GM21619 (cell line): ENCODE data around the gene THEMIS.
"Not testable (repeated sequence)": the region's sequence is repeated elsewhere in the genome, so short reads cannot be mapped to it uniquely, and the experiment has no call there.

ENCODE experiments used
- ATAC-seq: cut with Tn5 transposase; IDR thresholded peaks from one replicate; pipeline ENCODE4 v1.9.1; 2021; ENCODE audit not compliant: unreplicated experiment

The THEMIS gene

DNA sequence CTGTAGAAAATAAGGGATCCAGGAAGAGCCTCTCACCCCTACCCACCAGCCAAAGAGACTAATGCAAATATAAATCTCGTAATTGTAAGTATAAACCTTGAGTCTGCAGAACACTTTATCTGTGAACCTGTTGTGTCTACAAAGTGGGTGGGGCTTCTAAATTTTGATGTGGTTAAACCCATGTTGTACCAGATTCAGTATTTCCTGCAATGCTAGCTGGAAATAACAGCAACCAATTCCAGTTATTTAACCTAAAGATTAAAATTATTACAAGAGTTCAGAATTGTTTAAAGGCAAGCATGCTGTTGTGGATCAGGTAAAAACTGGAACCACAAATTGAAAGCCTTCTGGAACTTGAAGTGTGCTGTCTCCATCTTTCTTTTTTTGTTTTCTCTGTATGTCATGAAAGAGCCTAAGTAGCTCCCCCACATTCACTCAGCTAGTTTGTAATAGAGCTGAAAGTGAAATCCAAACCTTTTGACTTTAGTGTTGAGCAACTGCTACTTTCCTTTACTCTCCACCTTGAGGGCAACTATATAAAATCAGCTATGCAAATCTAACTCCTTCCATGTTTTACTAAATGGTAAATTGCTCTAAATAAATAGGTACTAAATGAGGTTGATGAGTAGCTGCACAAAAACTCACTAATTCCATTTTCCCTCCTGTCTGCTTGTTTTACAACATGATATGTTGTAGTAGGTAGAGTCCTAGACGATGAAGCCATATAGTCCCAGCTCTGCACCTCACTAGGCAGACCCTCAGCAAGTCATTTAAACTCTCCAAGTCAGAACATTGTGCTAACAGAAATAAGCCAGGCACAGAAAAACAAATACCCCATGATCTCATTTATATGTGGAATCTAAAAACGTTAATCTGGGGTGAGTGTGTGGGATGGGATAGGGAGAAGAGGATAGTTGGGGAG lies 17.9 kb upstream of the THEMIS start:
- no peak for ATAC-seq

DNA sequence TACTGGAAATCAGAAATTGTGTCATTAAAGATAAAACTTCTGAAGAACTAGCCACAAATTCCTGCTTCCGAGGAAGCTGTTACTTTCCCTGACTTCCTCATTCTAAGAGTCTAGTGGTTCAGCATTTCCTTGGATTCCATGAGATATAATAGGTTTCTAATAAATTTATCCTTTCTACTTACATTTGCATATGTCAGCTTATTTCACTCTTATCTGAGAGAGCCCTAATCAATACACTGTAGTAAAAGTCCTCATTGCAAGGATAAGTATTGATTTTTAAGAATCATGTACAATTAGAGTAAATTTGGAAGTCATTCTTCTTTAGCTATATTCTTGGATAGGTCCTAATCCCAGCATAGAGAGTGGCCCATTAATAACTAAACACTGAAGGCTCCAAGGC lies 16.9 kb upstream of the THEMIS start:
- ATAC-seq, result no peak

DNA sequence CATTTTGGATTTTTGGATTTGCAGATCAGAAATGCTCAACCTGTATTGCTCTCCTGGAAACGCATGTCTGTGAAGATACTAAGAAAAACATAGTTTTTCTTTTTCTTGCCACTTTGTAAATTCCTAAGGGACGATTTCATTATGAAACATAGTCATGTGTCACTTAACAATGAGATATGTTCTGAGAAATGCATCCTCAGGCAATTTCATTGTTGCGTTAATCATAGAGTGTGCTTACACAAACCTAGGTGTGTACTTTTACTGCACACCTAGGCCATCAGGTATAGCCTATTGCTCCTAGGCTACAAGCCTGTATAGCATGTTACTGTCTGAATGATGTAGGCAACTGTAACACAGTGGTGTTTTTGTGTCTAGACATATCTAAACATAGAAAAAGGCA lies 13.4 kb upstream of the THEMIS start:
- ATAC-seq, result no peak

DNA sequence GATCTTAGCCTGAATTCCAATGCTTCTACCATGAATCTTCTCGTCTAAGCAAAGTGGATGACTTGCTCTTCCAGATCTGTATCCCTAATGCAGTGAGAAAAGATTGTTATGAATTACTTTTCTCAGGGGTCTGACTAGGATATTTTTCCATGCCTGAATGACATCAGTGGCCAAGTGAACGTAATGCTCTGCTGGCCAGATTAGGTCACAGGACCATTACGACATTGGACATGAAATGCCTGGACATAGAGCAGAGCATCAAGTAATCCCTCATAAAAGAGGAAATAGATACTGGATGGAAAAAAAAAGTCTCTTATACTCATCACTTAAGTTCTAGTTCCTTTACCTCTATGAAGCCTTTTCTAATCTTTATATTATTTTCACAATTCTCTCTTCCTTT lies 12.1 kb upstream of the THEMIS start:
- no peak for ATAC-seq

GRCh38 chr6:127907960-127908640 lies 7.2 kb upstream of the THEMIS start:
- ATAC-seq, result peak; percentile 90

DNA sequence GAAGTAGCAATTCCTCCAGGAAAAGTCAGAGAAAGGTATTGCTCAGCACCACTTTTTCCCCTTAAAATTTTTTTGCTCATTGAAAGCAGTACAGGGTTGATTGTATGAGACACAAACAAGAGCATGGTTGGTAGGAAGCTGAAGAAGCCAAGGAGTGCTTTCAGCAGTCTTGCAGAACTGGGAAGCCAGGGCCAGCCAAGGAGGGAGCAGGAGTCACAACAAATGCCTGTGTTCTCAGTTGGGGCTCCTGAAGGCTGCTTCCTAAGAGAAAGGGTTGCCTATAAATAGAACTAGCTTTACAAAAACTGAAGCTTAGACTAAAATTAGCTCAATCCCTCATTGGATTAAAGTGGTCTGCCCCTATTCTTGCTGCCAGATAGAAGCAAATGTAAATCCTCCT lies 3.3 kb upstream of the THEMIS start:
- ATAC-seq, result no peak

GRCh38 chr6:127902933-127903332 lies 2.1 kb upstream of the THEMIS start:
- ATAC-seq, result no peak

DNA sequence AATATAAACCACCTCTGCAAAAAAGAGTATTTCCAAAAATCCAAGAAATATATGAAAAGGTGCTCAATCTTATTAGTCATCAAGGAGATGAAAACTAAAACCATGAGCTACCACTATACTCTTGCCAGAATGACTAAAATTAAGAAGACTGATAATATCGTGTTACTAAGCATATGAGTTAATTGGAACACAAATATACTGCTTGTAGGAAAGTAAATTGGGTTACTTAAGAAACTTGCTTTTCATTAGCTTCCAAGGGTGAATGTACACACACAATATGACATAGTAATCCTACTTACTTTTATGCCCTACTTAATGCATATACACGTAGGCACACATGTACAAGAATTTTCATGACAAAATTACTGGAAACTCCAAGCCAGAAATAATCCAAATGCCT lies 3.4 kb downstream of the THEMIS start:
- ATAC-seq, result no peak

DNA sequence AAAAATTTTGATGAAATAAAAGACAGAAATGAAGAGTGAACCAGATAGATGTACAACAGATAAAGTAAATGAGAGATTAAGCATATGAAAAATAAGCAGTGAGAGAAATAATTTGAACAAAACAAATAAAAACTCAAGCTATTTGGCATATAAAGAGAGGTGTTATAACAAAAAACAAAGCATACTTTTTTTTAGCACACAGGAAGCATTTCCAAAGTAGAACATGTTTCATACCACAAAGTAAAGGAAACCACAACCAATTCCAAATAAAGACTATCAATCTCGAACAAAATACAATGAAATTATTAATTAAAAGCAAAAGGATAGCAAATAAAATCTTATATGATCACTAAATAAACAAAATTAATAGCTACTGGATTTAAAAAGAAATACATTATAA lies 6.8 kb downstream of the THEMIS start:
- ATAC-seq, result no peak

DNA sequence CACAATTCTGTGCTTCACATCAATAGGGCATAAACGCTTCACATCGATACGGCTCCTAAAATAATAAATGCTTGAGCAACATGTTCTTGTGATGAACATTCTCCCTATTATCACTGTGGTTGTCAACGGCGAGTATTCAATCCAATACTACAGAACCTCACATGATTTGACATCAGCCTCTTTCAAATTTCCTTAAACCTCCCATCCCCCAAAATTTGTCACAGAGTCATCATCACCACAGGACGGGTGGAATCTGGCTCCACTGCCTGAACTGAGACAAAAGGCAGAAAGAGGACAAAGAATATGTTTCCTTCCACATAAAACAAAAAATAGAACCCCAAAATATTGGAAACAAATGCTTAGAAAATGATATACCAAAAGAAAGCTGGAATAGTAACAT lies 7.3 kb downstream of the THEMIS start:
- ATAC-seq, result no peak

GRCh38 chr6:127891731-127892326 lies 9.0 kb downstream of the THEMIS start:
- ATAC-seq, result no peak

DNA sequence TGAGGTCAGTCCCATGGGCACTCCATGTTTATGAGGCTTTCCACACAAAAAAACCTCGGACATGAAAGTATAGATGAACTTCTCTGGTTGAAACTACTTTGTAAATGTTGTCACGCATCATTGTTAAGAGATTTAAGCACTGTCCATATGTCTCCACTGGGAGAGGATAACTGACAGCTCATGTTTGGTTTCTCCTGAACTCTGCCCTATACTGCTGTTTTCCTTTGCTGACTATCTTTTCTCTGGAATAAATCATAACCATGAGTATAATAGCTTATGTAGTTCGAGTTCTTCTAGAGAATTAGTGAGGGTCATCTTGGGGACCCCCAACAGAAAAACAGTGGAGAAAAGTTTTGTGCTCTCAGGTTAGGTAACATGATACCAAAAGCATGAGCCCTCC lies 14.3 kb downstream of the THEMIS start:
- no peak for ATAC-seq

- ATAC-seq, result no peak
Observed at GRCh38 chr6:127884134-127884533, 16.7 kb downstream of the THEMIS start.

- not testable (repeated sequence) for ATAC-seq
Observed at GRCh38 chr6:127881949-127882348, 18.9 kb downstream of the THEMIS start.

DNA sequence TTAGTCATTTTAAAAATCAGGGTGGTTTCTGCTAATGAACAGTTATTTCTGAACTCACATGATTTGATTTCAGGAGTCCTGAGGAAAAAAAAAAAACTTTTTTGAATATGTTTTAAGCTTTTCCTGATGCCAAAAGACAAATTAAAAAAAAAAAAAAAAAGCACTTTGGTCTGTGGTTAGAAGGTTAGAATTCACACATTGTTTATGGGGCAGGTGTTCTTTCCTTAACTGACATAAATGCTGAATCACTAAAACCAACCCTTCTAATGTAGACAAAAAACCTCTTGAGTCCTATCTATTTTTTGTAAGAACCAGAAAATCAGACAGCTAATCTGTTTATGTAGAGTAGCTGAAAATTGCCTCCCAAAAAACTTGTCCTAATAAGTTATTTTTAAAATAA lies 20.4 kb downstream of the THEMIS start:
- ATAC-seq, result no peak

DNA sequence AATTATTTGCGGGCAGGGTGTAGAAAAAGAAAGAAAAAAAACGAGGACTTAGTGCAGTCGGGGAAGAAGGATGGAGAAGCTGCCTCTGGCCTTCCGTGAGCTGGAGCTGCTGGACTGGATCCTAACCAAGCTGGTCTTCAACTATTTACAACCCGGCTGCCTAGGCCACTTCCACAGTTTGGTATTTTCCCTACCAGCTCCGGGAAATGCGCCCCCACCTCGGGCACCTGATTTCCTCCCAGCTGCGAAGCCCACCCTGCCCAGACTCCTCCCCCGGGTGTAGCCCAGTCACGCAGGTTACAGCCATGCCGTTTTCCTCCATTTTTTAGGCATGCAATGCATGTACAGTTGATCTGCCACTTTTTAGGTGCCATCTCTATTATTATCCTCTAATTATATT lies 21.2 kb downstream of the THEMIS start:
- ATAC-seq, result no peak

DNA sequence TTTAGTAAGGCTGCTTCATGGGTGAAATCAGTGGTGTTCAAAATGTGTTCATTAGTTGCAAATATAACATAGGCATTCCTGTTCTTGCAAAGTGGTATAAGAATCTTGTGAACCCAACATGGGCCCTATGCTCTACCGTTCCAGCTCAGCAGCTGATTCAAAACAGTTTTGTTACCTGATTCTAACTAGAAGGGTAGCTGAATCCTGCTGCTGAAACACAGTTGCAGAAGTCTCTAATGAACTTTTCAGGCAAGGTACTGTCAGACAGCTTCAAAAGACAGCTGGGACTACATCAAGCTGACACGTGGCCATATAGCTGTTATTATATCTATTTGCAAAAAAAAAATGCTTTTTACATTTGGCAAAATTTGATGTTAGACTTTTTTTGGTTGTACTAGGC lies 22.7 kb downstream of the THEMIS start:
- no peak for ATAC-seq

- ATAC-seq, result peak; percentile 71
Observed at GRCh38 chr6:127877231-127877630, 23.6 kb downstream of the THEMIS start.

DNA sequence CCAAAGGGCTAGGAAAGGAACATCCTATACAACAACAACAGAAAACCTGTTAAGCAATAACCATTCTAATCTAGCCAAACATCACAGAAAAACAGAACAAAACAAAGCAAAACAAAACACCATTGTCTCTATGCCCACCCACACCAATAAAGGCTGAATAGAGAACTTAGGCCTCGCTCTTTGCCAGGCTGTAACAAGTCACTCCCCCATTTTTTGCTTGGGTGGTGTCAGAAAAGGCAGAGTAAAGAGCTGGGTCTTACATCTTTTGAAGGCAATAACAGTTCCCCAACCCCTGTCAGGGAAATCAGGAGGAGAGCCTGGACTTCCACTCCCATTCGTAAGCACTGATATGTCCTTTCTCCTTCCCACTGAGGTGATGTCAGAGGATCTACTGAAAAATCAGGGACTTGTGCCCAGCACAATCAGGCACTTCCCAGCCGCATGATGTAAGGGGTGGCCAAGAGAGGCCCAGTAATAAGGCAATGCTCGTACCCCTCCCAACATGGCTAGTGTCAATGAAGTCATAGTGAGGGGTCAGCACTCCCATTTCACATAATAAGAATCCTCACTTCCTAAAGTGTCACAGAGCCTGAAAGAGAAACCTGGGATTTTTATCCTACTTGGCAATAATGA lies 31.0 kb downstream of the THEMIS start:
- ATAC-seq, result no peak

- no peak for ATAC-seq
Observed at GRCh38 chr6:127869183-127869582, 31.7 kb downstream of the THEMIS start.

DNA sequence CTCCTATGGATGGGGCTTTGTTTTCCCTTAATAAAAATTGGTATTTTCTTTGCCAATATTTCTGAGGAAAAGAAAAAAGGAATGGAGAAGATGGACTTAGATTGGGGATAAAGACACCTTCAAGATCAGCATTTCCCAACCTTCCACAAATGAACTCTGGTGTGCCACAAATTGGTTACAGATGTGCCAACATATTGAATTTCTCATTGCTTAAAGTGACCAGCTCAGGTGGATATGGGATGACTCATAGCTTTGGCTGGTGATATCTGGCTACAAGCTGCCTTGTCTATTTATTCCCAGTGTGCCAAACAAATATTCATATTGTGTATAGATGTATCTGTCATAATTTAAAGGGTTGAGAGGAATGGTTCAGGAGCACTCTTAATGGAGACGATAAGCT lies 32.5 kb downstream of the THEMIS start:
- ATAC-seq, result no peak

DNA sequence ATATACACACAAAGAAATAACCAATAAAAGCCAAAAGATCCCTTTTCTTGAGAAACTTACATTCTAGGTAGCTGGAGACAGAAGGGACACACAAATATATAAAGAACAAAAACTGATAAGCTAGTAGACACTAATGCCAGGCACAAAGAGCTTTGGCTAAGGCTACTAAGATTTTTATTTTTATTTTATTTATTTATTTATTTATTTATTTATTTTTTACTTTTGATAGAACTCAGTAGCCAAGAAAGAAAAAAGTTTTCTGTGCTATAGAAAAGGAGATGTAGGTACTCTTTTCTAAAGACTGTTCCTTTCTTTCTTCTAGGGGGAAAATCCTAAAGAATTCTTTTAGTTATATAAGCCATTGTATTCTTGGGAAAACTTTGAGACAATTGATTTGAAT lies 34.1 kb downstream of the THEMIS start:
- ATAC-seq, result no peak
